ENCODE results near the gene UFSP2.

The UFSP2 gene

GRCh38 chr4:185424905-185425646 lies 688 bp downstream of the UFSP2 start (continued):
- no peak for TF ChIP-seq PATZ1 (CRISPR knock-in tag; IDR thresholded peaks at IDR 0.05; ENCODE audit: borderline replicate concordance)

- no peak for ATAC-seq
- no peak for TF ChIP-seq RARB (CRISPR knock-in tag; IDR thresholded peaks at IDR 0.05)
- no peak for TF ChIP-seq SNAI2 (CRISPR knock-in tag; IDR thresholded peaks at IDR 0.05)
- no peak for TF ChIP-seq ZNF70 (CRISPR knock-in tag; IDR thresholded peaks at IDR 0.05)
- TF ChIP-seq GLIS3 (CRISPR knock-in tag; IDR thresholded peaks at IDR 0.05): no peak
- no peak for TF ChIP-seq BACH2 (CRISPR knock-in tag; IDR thresholded peaks at IDR 0.05; ENCODE audit: borderline replicate concordance)
- no peak for TF ChIP-seq CREB5 (CRISPR knock-in tag; IDR thresholded peaks at IDR 0.05; ENCODE audit: low read depth)
- no peak for TF ChIP-seq CSDC2 (CRISPR knock-in tag; IDR thresholded peaks at IDR 0.05)
- TF ChIP-seq ESRRG (CRISPR knock-in tag; IDR thresholded peaks at IDR 0.05): no peak
- no peak for TF ChIP-seq TSHZ2 (CRISPR knock-in tag; IDR thresholded peaks at IDR 0.05)
- TF ChIP-seq ARNTL (CRISPR knock-in tag; IDR thresholded peaks at IDR 0.05; ENCODE audit: borderline replicate concordance, low read depth): no peak
Observed at GRCh38 chr4:185421366-185422124, 4.2 kb downstream of the UFSP2 start.

DNA sequence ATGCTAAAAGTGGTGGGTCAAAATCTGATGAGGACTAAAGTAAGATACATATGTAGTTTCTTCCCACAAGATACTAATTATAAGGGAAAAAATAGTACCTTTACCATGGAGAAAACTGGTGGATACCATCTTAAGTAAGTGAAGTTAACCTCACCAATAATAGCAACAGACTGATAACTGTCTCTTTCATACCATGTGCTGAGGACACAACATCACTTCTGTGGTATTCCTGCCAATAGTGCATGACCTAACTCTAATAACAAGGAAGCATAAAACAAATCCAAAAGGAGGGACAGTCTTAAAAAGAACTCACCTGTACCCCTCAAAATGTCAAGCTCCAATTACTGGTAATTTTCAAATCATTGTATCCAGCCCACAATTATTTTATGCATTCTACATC lies 8.8 kb downstream of the UFSP2 start:
- no peak for ATAC-seq
- TF ChIP-seq ISL1 (CRISPR knock-in tag; IDR thresholded peaks at IDR 0.05) (no peak), GLIS3 (CRISPR knock-in tag; IDR thresholded peaks at IDR 0.05) (no peak), ESRRG (CRISPR knock-in tag; IDR thresholded peaks at IDR 0.05) (no peak), TOX (CRISPR knock-in tag; IDR thresholded peaks at IDR 0.05; ENCODE audit: borderline replicate concordance) (no peak), CSDC2 (CRISPR knock-in tag; IDR thresholded peaks at IDR 0.05) (no peak), ZNF70 (CRISPR knock-in tag; IDR thresholded peaks at IDR 0.05) (no peak), PATZ1 (CRISPR knock-in tag; IDR thresholded peaks at IDR 0.05; ENCODE audit: borderline replicate concordance) (no peak), ZFP3 (CRISPR knock-in tag; IDR thresholded peaks at IDR 0.05) (no peak), TCF4 (CRISPR knock-in tag; IDR thresholded peaks at IDR 0.05; ENCODE audit: borderline replicate concordance) (no peak), PPARA (CRISPR knock-in tag; IDR thresholded peaks at IDR 0.05; ENCODE audit: borderline replicate concordance) (no peak), CREB5 (CRISPR knock-in tag; IDR thresholded peaks at IDR 0.05; ENCODE audit: low read depth) (no peak), ZC3H10 (CRISPR knock-in tag; IDR thresholded peaks at IDR 0.05) (no peak), SNAI2 (CRISPR knock-in tag; IDR thresholded peaks at IDR 0.05) (no peak), TSHZ2 (CRISPR knock-in tag; IDR thresholded peaks at IDR 0.05) (no peak), RARB (CRISPR knock-in tag; IDR thresholded peaks at IDR 0.05) (no peak)
- TF ChIP-seq, protein P1, sequence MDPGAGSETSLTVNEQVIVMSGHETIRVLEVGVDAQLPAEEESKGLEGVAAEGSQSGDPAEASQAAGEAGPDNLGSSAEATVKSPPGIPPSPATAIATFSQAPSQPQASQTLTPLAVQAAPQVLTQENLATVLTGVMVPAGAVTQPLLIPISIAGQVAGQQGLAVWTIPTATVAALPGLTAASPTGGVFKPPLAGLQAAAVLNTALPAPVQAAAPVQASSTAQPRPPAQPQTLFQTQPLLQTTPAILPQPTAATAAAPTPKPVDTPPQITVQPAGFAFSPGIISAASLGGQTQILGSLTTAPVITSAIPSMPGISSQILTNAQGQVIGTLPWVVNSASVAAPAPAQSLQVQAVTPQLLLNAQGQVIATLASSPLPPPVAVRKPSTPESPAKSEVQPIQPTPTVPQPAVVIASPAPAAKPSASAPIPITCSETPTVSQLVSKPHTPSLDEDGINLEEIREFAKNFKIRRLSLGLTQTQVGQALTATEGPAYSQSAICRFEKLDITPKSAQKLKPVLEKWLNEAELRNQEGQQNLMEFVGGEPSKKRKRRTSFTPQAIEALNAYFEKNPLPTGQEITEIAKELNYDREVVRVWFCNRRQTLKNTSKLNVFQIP (CRISPR knock-in tag; IDR thresholded peaks at IDR 0.05; ENCODE audit: borderline replicate concordance, low read depth): no peak
- TF ChIP-seq, protein P2, sequence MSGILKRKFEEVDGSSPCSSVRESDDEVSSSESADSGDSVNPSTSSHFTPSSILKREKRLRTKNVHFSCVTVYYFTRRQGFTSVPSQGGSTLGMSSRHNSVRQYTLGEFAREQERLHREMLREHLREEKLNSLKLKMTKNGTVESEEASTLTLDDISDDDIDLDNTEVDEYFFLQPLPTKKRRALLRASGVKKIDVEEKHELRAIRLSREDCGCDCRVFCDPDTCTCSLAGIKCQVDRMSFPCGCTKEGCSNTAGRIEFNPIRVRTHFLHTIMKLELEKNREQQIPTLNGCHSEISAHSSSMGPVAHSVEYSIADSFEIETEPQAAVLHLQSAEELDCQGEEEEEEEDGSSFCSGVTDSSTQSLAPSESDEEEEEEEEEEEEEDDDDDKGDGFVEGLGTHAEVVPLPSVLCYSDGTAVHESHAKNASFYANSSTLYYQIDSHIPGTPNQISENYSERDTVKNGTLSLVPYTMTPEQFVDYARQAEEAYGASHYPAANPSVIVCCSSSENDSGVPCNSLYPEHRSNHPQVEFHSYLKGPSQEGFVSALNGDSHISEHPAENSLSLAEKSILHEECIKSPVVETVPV (CRISPR knock-in tag; IDR thresholded peaks at IDR 0.05): no peak

Data from SK-N-SH treated with all-trans-retinoic acid at 6 μM for 48 hours (cell line).